ENCODE results near the gene AMH. TPM values are rescaled to one million over a fixed set of nuclear protein-coding genes. Genes with fewer than 3 reads are reported as not detected.

The AMH gene
- total and polyA plus RNA-seq, 2 of the 13 experiments (the other 11 are each of a cell fraction or from before 2014, with no cell fraction given), result 0.03 to 0.18 TPM

DNA sequence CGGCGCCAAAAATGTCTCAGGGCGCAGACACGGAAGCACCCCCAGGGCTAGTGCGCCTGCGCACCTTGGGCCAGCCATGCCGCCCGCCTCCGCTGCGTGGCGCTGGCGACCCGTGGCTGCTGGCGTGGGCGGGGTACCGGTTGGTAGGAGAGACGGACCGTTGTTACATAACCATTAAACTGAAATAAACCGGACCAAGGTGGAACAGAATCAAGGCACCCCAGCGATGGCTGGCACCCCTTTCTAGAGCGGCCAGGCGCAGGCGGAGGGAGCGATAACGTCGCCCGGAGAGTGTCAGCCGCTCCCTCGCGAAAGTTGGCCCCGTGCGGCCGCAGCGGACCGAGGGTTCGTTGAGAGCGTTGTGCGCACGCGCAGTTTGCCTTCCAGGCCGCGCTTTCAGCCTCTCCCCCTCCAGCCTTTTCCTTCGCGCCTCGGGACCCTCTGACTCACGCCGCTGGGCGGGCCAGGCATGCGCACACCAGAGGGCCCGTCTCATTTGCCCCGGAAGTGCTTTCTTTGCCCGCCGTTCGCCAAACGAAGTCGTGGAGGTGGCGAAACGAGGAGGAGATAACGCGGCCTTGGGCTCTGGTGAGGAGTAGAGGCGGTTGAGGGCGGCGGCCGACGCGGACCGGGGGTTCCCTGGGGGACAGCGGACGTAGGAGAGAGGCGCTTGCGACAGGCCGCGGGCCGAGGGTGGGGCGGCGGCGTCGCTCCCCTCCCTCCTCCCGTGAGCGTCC, 12.6 kb upstream of the AMH start, which contains the start of the genes PLEKHJ1 and SF3A2 (continued):
- TF ChIP-seq, protein P1, sequence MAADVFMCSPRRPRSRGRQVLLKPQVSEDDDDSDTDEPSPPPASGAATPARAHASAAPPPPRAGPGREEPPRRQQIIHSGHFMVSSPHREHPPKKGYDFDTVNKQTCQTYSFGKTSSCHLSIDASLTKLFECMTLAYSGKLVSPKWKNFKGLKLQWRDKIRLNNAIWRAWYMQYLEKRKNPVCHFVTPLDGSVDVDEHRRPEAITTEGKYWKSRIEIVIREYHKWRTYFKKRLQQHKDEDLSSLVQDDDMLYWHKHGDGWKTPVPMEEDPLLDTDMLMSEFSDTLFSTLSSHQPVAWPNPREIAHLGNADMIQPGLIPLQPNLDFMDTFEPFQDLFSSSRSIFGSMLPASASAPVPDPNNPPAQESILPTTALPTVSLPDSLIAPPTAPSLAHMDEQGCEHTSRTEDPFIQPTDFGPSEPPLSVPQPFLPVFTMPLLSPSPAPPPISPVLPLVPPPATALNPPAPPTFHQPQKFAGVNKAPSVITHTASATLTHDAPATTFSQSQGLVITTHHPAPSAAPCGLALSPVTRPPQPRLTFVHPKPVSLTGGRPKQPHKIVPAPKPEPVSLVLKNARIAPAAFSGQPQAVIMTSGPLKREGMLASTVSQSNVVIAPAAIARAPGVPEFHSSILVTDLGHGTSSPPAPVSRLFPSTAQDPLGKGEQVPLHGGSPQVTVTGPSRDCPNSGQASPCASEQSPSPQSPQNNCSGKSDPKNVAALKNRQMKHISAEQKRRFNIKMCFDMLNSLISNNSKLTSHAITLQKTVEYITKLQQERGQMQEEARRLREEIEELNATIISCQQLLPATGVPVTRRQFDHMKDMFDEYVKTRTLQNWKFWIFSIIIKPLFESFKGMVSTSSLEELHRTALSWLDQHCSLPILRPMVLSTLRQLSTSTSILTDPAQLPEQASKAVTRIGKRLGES (CRISPR knock-in tag; IDR thresholded peaks at IDR 0.05; ENCODE audit: borderline replicate concordance), result peak; percentile 74; the same call in 1 of the 2 replicates
- TF ChIP-seq SIX4 (CRISPR knock-in tag; IDR thresholded peaks at IDR 0.05), result peak; percentile 28; the same call in 1 of the 2 replicates
- TF ChIP-seq HNRNPL (IDR thresholded peaks at IDR 0.05; ENCODE audit: low read depth, low read length), result 0 out of 2 replicates have a peak, but pooled peaks have one; percentile 18
- peak; percentile 4; the same call in 1 of the 2 replicates for TF ChIP-seq HNF4A (CRISPR knock-in tag; IDR thresholded peaks at IDR 0.05)
- TF ChIP-seq CBFB (CRISPR knock-in tag; IDR thresholded peaks at IDR 0.05), result peak; percentile 62
- peak; percentile 91 for TF ChIP-seq ZNF615 (CRISPR knock-in tag; IDR thresholded peaks at IDR 0.05; ENCODE audit: borderline replicate concordance)
- TF ChIP-seq, protein P2, sequence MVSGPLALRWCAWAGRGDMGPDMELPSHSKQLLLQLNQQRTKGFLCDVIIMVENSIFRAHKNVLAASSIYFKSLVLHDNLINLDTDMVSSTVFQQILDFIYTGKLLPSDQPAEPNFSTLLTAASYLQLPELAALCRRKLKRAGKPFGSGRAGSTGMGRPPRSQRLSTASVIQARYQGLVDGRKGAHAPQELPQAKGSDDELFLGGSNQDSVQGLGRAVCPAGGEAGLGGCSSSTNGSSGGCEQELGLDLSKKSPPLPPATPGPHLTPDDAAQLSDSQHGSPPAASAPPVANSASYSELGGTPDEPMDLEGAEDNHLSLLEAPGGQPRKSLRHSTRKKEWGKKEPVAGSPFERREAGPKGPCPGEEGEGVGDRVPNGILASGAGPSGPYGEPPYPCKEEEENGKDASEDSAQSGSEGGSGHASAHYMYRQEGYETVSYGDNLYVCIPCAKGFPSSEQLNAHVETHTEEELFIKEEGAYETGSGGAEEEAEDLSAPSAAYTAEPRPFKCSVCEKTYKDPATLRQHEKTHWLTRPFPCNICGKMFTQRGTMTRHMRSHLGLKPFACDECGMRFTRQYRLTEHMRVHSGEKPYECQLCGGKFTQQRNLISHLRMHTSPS (CRISPR knock-in tag; IDR thresholded peaks at IDR 0.05; ENCODE audit: low read depth), result peak; percentile 80
- no peak for TF ChIP-seq ZNF326 (CRISPR knock-in tag; IDR thresholded peaks at IDR 0.05; ENCODE audit: borderline replicate concordance)
- TF ChIP-seq, protein P3, sequence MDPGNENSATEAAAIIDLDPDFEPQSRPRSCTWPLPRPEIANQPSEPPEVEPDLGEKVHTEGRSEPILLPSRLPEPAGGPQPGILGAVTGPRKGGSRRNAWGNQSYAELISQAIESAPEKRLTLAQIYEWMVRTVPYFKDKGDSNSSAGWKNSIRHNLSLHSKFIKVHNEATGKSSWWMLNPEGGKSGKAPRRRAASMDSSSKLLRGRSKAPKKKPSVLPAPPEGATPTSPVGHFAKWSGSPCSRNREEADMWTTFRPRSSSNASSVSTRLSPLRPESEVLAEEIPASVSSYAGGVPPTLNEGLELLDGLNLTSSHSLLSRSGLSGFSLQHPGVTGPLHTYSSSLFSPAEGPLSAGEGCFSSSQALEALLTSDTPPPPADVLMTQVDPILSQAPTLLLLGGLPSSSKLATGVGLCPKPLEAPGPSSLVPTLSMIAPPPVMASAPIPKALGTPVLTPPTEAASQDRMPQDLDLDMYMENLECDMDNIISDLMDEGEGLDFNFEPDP (CRISPR knock-in tag; conservative IDR thresholded peaks at IDR 0.05), result peak; percentile 96
- TF ChIP-seq, protein P4, sequence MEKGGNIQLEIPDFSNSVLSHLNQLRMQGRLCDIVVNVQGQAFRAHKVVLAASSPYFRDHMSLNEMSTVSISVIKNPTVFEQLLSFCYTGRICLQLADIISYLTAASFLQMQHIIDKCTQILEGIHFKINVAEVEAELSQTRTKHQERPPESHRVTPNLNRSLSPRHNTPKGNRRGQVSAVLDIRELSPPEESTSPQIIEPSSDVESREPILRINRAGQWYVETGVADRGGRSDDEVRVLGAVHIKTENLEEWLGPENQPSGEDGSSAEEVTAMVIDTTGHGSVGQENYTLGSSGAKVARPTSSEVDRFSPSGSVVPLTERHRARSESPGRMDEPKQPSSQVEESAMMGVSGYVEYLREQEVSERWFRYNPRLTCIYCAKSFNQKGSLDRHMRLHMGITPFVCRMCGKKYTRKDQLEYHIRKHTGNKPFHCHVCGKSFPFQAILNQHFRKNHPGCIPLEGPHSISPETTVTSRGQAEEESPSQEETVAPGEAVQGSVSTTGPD (CRISPR knock-in tag; IDR thresholded peaks at IDR 0.05), result no peak
- TF ChIP-seq FOXO1 (CRISPR knock-in tag; IDR thresholded peaks at IDR 0.05), result peak; percentile 72
- no peak for TF ChIP-seq TCF12 (IDR thresholded peaks at IDR 0.05)
- TF ChIP-seq TCF12 (CRISPR knock-in tag; IDR thresholded peaks at IDR 0.05), result peak; percentile 29; the same call in 1 of the 2 replicates
- TF ChIP-seq SMARCE1 (IDR thresholded peaks at IDR 0.05; ENCODE audit: borderline replicate concordance), result no peak
- TF ChIP-seq ZSCAN20 (CRISPR knock-in tag; IDR thresholded peaks at IDR 0.05; ENCODE audit: borderline replicate concordance), result 0 out of 2 replicates have a peak, but pooled peaks have one; percentile 23
- TF ChIP-seq ZNF143 (CRISPR knock-in tag; IDR thresholded peaks at IDR 0.05), result peak; percentile 23; the same call in 1 of the 2 replicates
- TF ChIP-seq ZNF256 (CRISPR knock-in tag; conservative IDR thresholded peaks at IDR 0.05), result peak; percentile 93
- TF ChIP-seq ZNF441 (CRISPR knock-in tag; IDR thresholded peaks at IDR 0.05; ENCODE audit: borderline replicate concordance), result peak; percentile 96
- TF ChIP-seq NONO (IDR thresholded peaks at IDR 0.05), result no peak
- peak; percentile 80 for TF ChIP-seq NONO (CRISPR knock-in tag; conservative IDR thresholded peaks at IDR 0.05)

Data from HepG2 (cell line).